Subcutaneous abdominal adipose tissue (tissue), 5 donors: ENCODE data around the gene LRRC27.

Source experiments
- H3K27ac ChIP-seq: one replicate; pipeline ENCODE4 v1.7.0; 2013; ENCODE audit warnings: low read depth, mild to moderate bottlenecking, inconsistent platforms, low read length, moderate library complexity
- H3K27me3 ChIP-seq, 5 donors: one replicate each; pipeline ENCODE4 v1.7.0; 2013; ENCODE audit warnings: low read length in 5 of 5, inconsistent platforms in 1 of 5; ENCODE audit not compliant: control insufficient read depth in 5 of 5, insufficient read depth in 4 of 5
- H3K36me3 ChIP-seq, 5 donors: one replicate each; pipeline ENCODE4 v1.7.0; 2013; ENCODE audit warnings: low read length in 5 of 5; ENCODE audit not compliant: control insufficient read depth in 5 of 5, insufficient read depth in 5 of 5
- H3K4me1 ChIP-seq, 5 donors: one replicate each; pipeline ENCODE4 v1.7.0; 2013; ENCODE audit warnings: low read length in 5 of 5, mild to moderate bottlenecking in 3 of 5, moderate library complexity in 1 of 5; ENCODE audit not compliant: control insufficient read depth in 5 of 5, insufficient read depth in 5 of 5
- H3K4me3 ChIP-seq, 5 donors: one replicate each; pipeline ENCODE4 v1.7.0; 2013; ENCODE audit warnings: low read length in 5 of 5, low read depth in 1 of 5
- H3K9ac ChIP-seq, 5 donors: one replicate each; pipeline ENCODE4 v1.7.0; 2013; ENCODE audit warnings: low read length in 5 of 5, mild to moderate bottlenecking in 4 of 5, moderate library complexity in 3 of 5
- H3K9me3 ChIP-seq, 5 donors: one replicate each; pipeline ENCODE4 v1.7.0; 2013; ENCODE audit warnings: low read length in 5 of 5; ENCODE audit not compliant: control insufficient read depth in 5 of 5
- donor health status: healthy.
- donor health status: healthy.
- donor health status: healthy.
- donor health status: healthy.
- donor health status: healthy.

LRRC27 gene

GRCh38 chr10:132331601-132332432 lies at the start of gene LRRC27:
LRRC27 (plus strand) TSS chr10:132332193; CDS start chr10:132333525, 1,332 bp downstream.
- H3K4me1 ChIP-seq, result peaks cover 3 to 58% (median 44%) of the 10 kb centered on the region in 5 donors
- peak within 1 kb of the TSS; percentile 76 for H3K27ac ChIP-seq
- H3K9me3 ChIP-seq, result no peaks in the 10 kb centered on the region
- peak within 1 kb of the TSS; percentile 68 to 87 (median 83) for H3K9ac ChIP-seq
- no peaks in the 10 kb centered on the region for H3K27me3 ChIP-seq
- H3K4me3 ChIP-seq, result peak within 1 kb of the TSS; percentile 84 to 98 (median 90)
- no peaks in the 10 kb centered on the region for H3K36me3 ChIP-seq

- peaks cover 0 to 14% (median 10%) of the 10 kb centered on the region in 5 donors for H3K27me3 ChIP-seq
- H3K4me1 ChIP-seq, result peaks cover 0 to 3% (median 0%) of the 10 kb centered on the region in 5 donors
- H3K9ac ChIP-seq, result no peak overlapping the region
- no peak overlapping the region for H3K4me3 ChIP-seq
- no peaks in the 10 kb centered on the region for H3K9me3 ChIP-seq
- H3K36me3 ChIP-seq, result no peaks in the 10 kb centered on the region
- no peak overlapping the region for H3K27ac ChIP-seq
These were observed 49.1 kb upstream of the LRRC27 start for GRCh38 chr10:132282667-132283603.

- Histone ChIP-seq H3K9me3 (peaks cover 0 to 2% (median 0%) of the 10 kb centered on the region in 5 donors), H3K9ac (no peak overlapping the region), H3K27me3 (peaks cover 0 to 14% (median 10%) of the 10 kb centered on the region in 5 donors), H3K36me3 (no peaks in the 10 kb centered on the region), H3K4me1 (peaks cover 0 to 3% (median 0%) of the 10 kb centered on the region in 5 donors), H3K4me3 (no peak overlapping the region), H3K27ac (no peak overlapping the region)
These were observed 48.2 kb upstream of the LRRC27 start for GRCh38 chr10:132283604-132284382.

GRCh38 chr10:132289439-132289838 lies 42.6 kb upstream of the LRRC27 start:
- peaks cover 0 to 15% (median 0%) of the 10 kb centered on the region in 5 donors for H3K27me3 ChIP-seq
- no peak overlapping the region for H3K27ac ChIP-seq
- H3K36me3 ChIP-seq, result peaks cover 0 to 4% (median 0%) of the 10 kb centered on the region in 5 donors
- H3K4me3 ChIP-seq, result no peak overlapping the region
- peaks cover 0 to 7% (median 2%) of the 10 kb centered on the region in 5 donors for H3K9me3 ChIP-seq
- H3K9ac ChIP-seq, result no peak overlapping the region
- H3K4me1 ChIP-seq, result peaks cover 0 to 10% (median 0%) of the 10 kb centered on the region in 5 donors

- Histone ChIP-seq H3K27me3 (peaks cover 0 to 16% (median 0%) of the 10 kb centered on the region in 5 donors), H3K36me3 (peaks cover 0 to 4% (median 0%) of the 10 kb centered on the region in 5 donors), H3K27ac (no peak overlapping the region), H3K4me1 (peaks cover 0 to 10% (median 0%) of the 10 kb centered on the region in 5 donors), H3K9me3 (peaks cover 0 to 7% (median 2%) of the 10 kb centered on the region in 5 donors), H3K4me3 (no peak overlapping the region), H3K9ac (no peak overlapping the region)
These were observed 41.4 kb upstream of the LRRC27 start for GRCh38 chr10:132290631-132291030.

GRCh38 chr10:132291826-132292225 lies 40.2 kb upstream of the LRRC27 start:
- H3K27ac ChIP-seq, result no peak overlapping the region
- H3K9me3 ChIP-seq, result peaks cover 0 to 7% (median 2%) of the 10 kb centered on the region in 5 donors
- peaks cover 0 to 4% (median 0%) of the 10 kb centered on the region in 5 donors for H3K36me3 ChIP-seq
- peaks cover 0 to 10% (median 0%) of the 10 kb centered on the region in 5 donors for H3K4me1 ChIP-seq
- H3K27me3 ChIP-seq, result peaks cover 0 to 18% (median 0%) of the 10 kb centered on the region in 5 donors
- no peak overlapping the region for H3K4me3 ChIP-seq
- no peak overlapping the region for H3K9ac ChIP-seq

- no peak overlapping the region for H3K9ac ChIP-seq
- peaks cover 0 to 19% (median 0%) of the 10 kb centered on the region in 5 donors for H3K27me3 ChIP-seq
- H3K4me1 ChIP-seq, result peaks cover 0 to 11% (median 3%) of the 10 kb centered on the region in 5 donors
- peaks cover 0 to 4% (median 0%) of the 10 kb centered on the region in 5 donors for H3K36me3 ChIP-seq
- H3K9me3 ChIP-seq, result peaks cover 0 to 7% (median 2%) of the 10 kb centered on the region in 5 donors
- no peak overlapping the region for H3K4me3 ChIP-seq
- no peak overlapping the region for H3K27ac ChIP-seq
These were observed 39.4 kb upstream of the LRRC27 start for GRCh38 chr10:132292287-132293200.

GRCh38 chr10:132293201-132293812 lies 38.7 kb upstream of the LRRC27 start:
- H3K4me1 ChIP-seq, result peaks cover 0 to 14% (median 5%) of the 10 kb centered on the region in 5 donors
- H3K36me3 ChIP-seq, result peaks cover 0 to 4% (median 0%) of the 10 kb centered on the region in 5 donors
- no peak overlapping the region for H3K27ac ChIP-seq
- no peak overlapping the region for H3K4me3 ChIP-seq
- peaks cover 0 to 7% (median 2%) of the 10 kb centered on the region in 5 donors for H3K9me3 ChIP-seq
- peaks cover 0 to 19% (median 0%) of the 10 kb centered on the region in 5 donors for H3K27me3 ChIP-seq
- H3K9ac ChIP-seq, result no peak overlapping the region
